Temporal lobe (tissue), 2 donors: Measurements from ENCODE around the gene NUDT2. TPM values are rescaled to one million over a fixed set of nuclear protein-coding genes. Genes with fewer than 3 reads are reported as not detected.

Experiments
- small RNA-seq: library from RNA; depleted of rRNA; stranded (forward); fragments of <200 nt; gene quantifications from one replicate; pipeline ENCODE3, GENCODE V24; 2014; ENCODE audit warnings: low replicate concordance
- total RNA-seq: library from RNA; depleted of rRNA; stranded (reverse); fragments of >200 nt; gene quantifications from one replicate; pipeline ENCODE4 v1.2.3, GENCODE V29; 2014

The NUDT2 gene
- total RNA-seq, 1 donor from 2014 or later = 12.5 TPM

Small RNAs within 50 kb of the gene (small RNA-seq; reads per million reads assigned to genes)
- not detected for gene RF00019
- 0.08 reads per million for gene RNU2-50P

Other genes starting within 250 kb of the NUDT2 start
- 23.8 TPM for gene DCAF12, start 202.9 kb upstream of the NUDT2 start, total RNA-seq
- gene UBAP1, start 150.5 kb upstream of the NUDT2 start, total RNA-seq = 18.4 TPM
- gene KIF24, start 301 bp upstream of the NUDT2 start, total RNA-seq = 1.2 TPM
- 9.8 TPM for gene MYORG, start 47.3 kb downstream of the NUDT2 start, total RNA-seq
- gene FAM219A, start 129.0 kb downstream of the NUDT2 start, total RNA-seq = 28.8 TPM
- 0.25 TPM for gene DNAI1, start 129.2 kb downstream of the NUDT2 start, total RNA-seq
- gene ENHO, start 193.4 kb downstream of the NUDT2 start, total RNA-seq = 27.8 TPM